Measurements from ENCODE around the gene TM9SF2. TPM values are rescaled to one million over a fixed set of nuclear protein-coding genes. Genes with fewer than 3 reads are reported as not detected.

The TM9SF2 gene
- total and polyA plus RNA-seq, 2 experiments from 2014 or later: 60.5 to 130 TPM

GRCh38 chr13:99596180-99596579 is 94.9 kb downstream of the TM9SF2 start:
- no peak for DNase-seq (ENCODE audit: low read depth in 1 of 2, low spot score in 1 of 2)
- Histone ChIP-seq H3K27ac (no peak overlapping the region), H3K9me3 (ENCODE audit: low read depth) (no peaks in the 10 kb centered on the region), H3K27me3 (no peaks in the 10 kb centered on the region), H3K36me3 (no peaks in the 10 kb centered on the region), H3K4me3 (no peak overlapping the region), H3K4me1 (ENCODE audit: low read depth) (no peaks in the 10 kb centered on the region)
- no peak for TF ChIP-seq CTCF (IDR thresholded peaks at IDR 0.05; ENCODE audit: low read depth, low read length)

- Histone ChIP-seq H3K27ac (no peak overlapping the region), H3K4me3 (no peak overlapping the region), H3K4me1 (ENCODE audit: low read depth) (no peaks in the 10 kb centered on the region), H3K9me3 (ENCODE audit: low read depth) (no peaks in the 10 kb centered on the region), H3K27me3 (peaks cover 4% of the 10 kb centered on the region), H3K36me3 (no peaks in the 10 kb centered on the region)
- peak in 1 of 2 donors; percentile 37 for DNase-seq (ENCODE audit: low read depth in 1 of 2, low spot score in 1 of 2)
- TF ChIP-seq CTCF (IDR thresholded peaks at IDR 0.05; ENCODE audit: low read depth, low read length): peak; percentile 10
Measured at GRCh38 chr13:99600318-99600717, 99.0 kb downstream of the TM9SF2 start.

GRCh38 chr13:99601535-99601934 is 100.3 kb downstream of the TM9SF2 start:
- Histone ChIP-seq H3K9me3 (ENCODE audit: low read depth) (no peaks in the 10 kb centered on the region), H3K27me3 (peaks cover 4% of the 10 kb centered on the region), H3K4me3 (no peak overlapping the region), H3K4me1 (ENCODE audit: low read depth) (no peaks in the 10 kb centered on the region), H3K36me3 (no peaks in the 10 kb centered on the region), H3K27ac (no peak overlapping the region)
- TF ChIP-seq CTCF (IDR thresholded peaks at IDR 0.05; ENCODE audit: low read depth, low read length): no peak
- no peak for DNase-seq (ENCODE audit: low read depth in 1 of 2, low spot score in 1 of 2)

GRCh38 chr13:99604636-99605035 is 103.4 kb downstream of the TM9SF2 start:
- no peak for DNase-seq (ENCODE audit: low read depth in 1 of 2, low spot score in 1 of 2)
- Histone ChIP-seq H3K4me3 (no peak overlapping the region), H3K27me3 (peaks cover 4% of the 10 kb centered on the region), H3K9me3 (ENCODE audit: low read depth) (no peaks in the 10 kb centered on the region), H3K4me1 (ENCODE audit: low read depth) (no peaks in the 10 kb centered on the region), H3K27ac (no peak overlapping the region), H3K36me3 (no peaks in the 10 kb centered on the region)
- TF ChIP-seq CTCF (IDR thresholded peaks at IDR 0.05; ENCODE audit: low read depth, low read length): no peak

GRCh38 chr13:99605420-99606323 is 104.4 kb downstream of the TM9SF2 start:
- Histone ChIP-seq H3K9me3 (ENCODE audit: low read depth) (no peaks in the 10 kb centered on the region), H3K36me3 (no peaks in the 10 kb centered on the region), H3K27me3 (peaks cover 4% of the 10 kb centered on the region), H3K27ac (peak overlapping the region; percentile 44), H3K4me3 (peak overlapping the region; percentile 26), H3K4me1 (ENCODE audit: low read depth) (no peaks in the 10 kb centered on the region)
- peak; percentile 48 to 52 for DNase-seq (ENCODE audit: low read depth in 1 of 2, low spot score in 1 of 2)
- TF ChIP-seq CTCF (IDR thresholded peaks at IDR 0.05; ENCODE audit: low read depth, low read length): peak; percentile 12
